ENCODE data around the gene MSTN. TPM values are rescaled to one million over a fixed set of nuclear protein-coding genes. Genes with fewer than 3 reads are reported as not detected.
"Not testable (repeated sequence)": the region's sequence is repeated elsewhere in the genome, so short reads cannot be mapped to it uniquely, and the experiment has no call there.

The MSTN gene
- total RNA-seq, 2 experiments from 2014 or later, result not detected

DNA sequence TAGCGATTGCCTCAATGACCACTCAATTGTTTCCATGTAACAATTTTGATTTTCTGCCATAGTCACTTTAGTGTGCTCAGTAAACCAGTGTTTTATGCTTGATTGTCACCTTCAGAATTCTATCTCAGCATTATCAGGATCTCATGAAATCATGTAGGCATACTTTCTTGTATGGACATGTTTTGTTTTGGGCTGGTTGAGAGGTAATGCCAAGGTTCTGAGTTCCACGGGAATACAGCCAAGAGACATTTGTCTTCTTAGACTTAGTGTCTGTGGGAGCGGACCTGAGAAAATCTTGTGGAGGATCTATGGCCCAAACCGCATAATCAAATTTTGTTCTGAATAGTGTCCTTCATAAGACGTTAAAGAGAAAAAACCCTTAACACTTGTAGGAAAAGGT lies 10.2 kb downstream of the MSTN start:
- Mint-ChIP-seq H3K4me1 (no peaks in the 10 kb centered on the region), H3K36me3 (no peaks in the 10 kb centered on the region), H3K27ac (no peak overlapping the region), H3K27me3 (peaks cover 5% of the 10 kb centered on the region), H3K4me3 (no peak overlapping the region), H3K9me3 (ENCODE audit: low read depth) (no peaks in the 10 kb centered on the region)
- DNase-seq (no peak), ATAC-seq (no peak)
- CTCF ChIA-PET, result no interaction called here

- Mint-ChIP-seq H3K4me3 (no peak overlapping the region), H3K9me3 (ENCODE audit: low read depth) (no peaks in the 10 kb centered on the region), H3K27ac (no peak overlapping the region), H3K36me3 (no peaks in the 10 kb centered on the region), H3K4me1 (no peaks in the 10 kb centered on the region), H3K27me3 (peaks cover 5% of the 10 kb centered on the region)
- ATAC-seq, result no peak
- CTCF ChIA-PET, result interaction anchor here (0.7 kb wide), 1 partner anchor 9 kb away, joined by 3 read pairs; no protein-coding TSS in a partner anchor
- no peak for DNase-seq
Measured at GRCh38 chr2:190051223-190051622, 11.3 kb downstream of the MSTN start.

DNA sequence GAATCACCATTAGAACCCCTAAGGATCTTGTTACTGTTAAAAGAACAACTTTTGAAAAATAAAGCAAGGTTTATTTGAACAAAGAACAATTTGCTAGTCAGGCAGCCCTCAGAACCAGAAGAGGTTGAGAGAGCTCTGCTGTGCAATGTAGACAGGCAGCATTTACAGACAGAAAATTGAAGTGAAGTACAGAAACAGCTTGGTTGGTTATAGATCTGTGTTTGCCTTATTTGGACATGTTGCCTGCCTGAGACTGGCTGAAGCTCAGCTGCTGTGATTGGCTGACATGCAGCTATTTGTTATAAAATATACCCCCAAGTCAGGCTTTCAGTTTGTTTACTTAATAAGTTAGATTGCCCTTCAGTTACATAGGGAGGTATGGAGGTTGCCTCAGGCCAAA lies 12.5 kb downstream of the MSTN start:
- H3K9me3 Mint-ChIP-seq (ENCODE audit: low read depth), result no peaks in the 10 kb centered on the region
- H3K27me3 Mint-ChIP-seq, result peaks cover 5% of the 10 kb centered on the region
- H3K4me3 Mint-ChIP-seq, result no peak overlapping the region
- ATAC-seq, result no peak
- H3K4me1 Mint-ChIP-seq, result no peaks in the 10 kb centered on the region
- CTCF ChIA-PET, result no interaction called here
- H3K27ac Mint-ChIP-seq, result no peak overlapping the region
- H3K36me3 Mint-ChIP-seq, result no peaks in the 10 kb centered on the region
- no peak for DNase-seq

GRCh38 chr2:190044866-190045265 lies 17.7 kb downstream of the MSTN start:
- Mint-ChIP-seq H3K4me1 (no peaks in the 10 kb centered on the region), H3K36me3 (no peaks in the 10 kb centered on the region), H3K9me3 (ENCODE audit: low read depth) (no peaks in the 10 kb centered on the region), H3K27ac (no peak overlapping the region), H3K27me3 (peaks cover 36% of the 10 kb centered on the region), H3K4me3 (no peak overlapping the region)
- CTCF ChIA-PET, result no interaction called here
- no peak for DNase-seq
- ATAC-seq, result no peak

DNA sequence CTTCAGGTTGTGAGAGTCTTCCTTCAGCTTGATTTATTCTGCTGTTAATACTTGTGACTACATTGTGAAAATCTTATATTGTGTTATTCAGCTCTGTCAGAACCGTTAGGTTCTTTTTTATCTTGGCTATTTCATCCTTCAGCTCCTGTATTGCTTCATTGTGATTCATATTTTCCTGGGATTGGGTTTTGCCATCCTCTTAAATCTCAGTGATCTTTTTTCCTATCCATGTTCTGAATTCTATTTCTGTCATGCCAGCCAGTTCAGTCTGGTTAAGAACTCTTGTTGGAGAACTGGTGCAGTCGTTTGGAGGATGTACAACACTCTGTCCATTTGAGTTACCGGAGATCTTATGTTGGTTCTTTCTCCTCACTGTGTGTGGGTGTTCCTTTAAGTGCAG lies 19.1 kb downstream of the MSTN start:
- peaks cover 42% of the 10 kb centered on the region for H3K27me3 Mint-ChIP-seq
- H3K9me3 Mint-ChIP-seq (ENCODE audit: low read depth), result no peaks in the 10 kb centered on the region
- DNase-seq (no peak), ATAC-seq (no peak)
- H3K27ac Mint-ChIP-seq, result no peak overlapping the region
- H3K4me3 Mint-ChIP-seq, result no peak overlapping the region
- no peaks in the 10 kb centered on the region for H3K36me3 Mint-ChIP-seq
- CTCF ChIA-PET, result no interaction called here
- H3K4me1 Mint-ChIP-seq, result no peaks in the 10 kb centered on the region

DNA sequence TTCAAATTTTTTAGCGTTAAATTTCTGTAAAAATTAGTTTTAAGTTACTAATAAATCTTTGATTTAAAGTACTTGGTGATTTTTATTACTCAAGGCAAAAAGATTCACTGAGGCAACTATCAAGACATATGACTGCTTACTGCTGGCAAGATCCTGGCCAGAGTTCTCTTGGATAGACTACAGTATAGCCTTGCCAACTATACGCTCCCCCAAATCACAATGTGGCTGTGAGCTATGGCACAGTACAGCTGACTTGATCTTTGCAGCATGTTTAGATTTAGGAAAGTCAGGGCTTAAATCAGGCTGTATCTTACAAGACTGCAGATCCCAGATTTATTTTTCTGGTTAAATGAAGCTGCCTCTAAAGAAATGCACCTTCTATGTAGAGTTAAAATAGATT lies 26.5 kb downstream of the MSTN start:
- Mint-ChIP-seq H3K4me3 (no peak overlapping the region), H3K27me3 (peaks cover 36% of the 10 kb centered on the region), H3K36me3 (no peaks in the 10 kb centered on the region), H3K27ac (no peak overlapping the region), H3K4me1 (no peaks in the 10 kb centered on the region), H3K9me3 (ENCODE audit: low read depth) (no peaks in the 10 kb centered on the region)
- CTCF ChIA-PET, result no interaction called here
- ATAC-seq, result no peak
- no peak for DNase-seq

GRCh38 chr2:190034417-190034816 lies 28.1 kb downstream of the MSTN start:
- not testable (repeated sequence) for H3K4me3 Mint-ChIP-seq; H3K4me1 Mint-ChIP-seq; DNase-seq; ATAC-seq; H3K36me3 Mint-ChIP-seq; H3K27ac Mint-ChIP-seq; H3K9me3 Mint-ChIP-seq (ENCODE audit: low read depth)
- CTCF ChIA-PET, result interaction anchor here (1.0 kb wide), 1 partner anchor 9 kb away, joined by 4 read pairs; no protein-coding TSS in a partner anchor
- peaks cover 40% of the 10 kb centered on the region for H3K27me3 Mint-ChIP-seq

- no peak overlapping the region for H3K27ac Mint-ChIP-seq
- ATAC-seq, result no peak
- H3K4me1 Mint-ChIP-seq, result no peaks in the 10 kb centered on the region
- no peak for DNase-seq
- CTCF ChIA-PET, result no interaction called here
- no peaks in the 10 kb centered on the region for H3K36me3 Mint-ChIP-seq
- no peak overlapping the region for H3K4me3 Mint-ChIP-seq
- H3K9me3 Mint-ChIP-seq (ENCODE audit: low read depth), result no peaks in the 10 kb centered on the region
- peaks cover 42% of the 10 kb centered on the region for H3K27me3 Mint-ChIP-seq
Measured at GRCh38 chr2:190031969-190032618, 30.4 kb downstream of the MSTN start.

- Mint-ChIP-seq H3K27me3 (peaks cover 31% of the 10 kb centered on the region), H3K36me3 (no peaks in the 10 kb centered on the region), H3K4me1 (no peaks in the 10 kb centered on the region), H3K4me3 (no peak overlapping the region), H3K9me3 (ENCODE audit: low read depth) (no peaks in the 10 kb centered on the region), H3K27ac (no peak overlapping the region)
- CTCF ChIA-PET, result interaction anchor here (1.2 kb wide), 1 partner anchor 18 kb away, joined by 3 read pairs; no protein-coding TSS in a partner anchor
- ATAC-seq (peak; percentile 55), DNase-seq (no peak)
Measured at GRCh38 chr2:190023860-190024259, 38.7 kb downstream of the MSTN start.

DNA sequence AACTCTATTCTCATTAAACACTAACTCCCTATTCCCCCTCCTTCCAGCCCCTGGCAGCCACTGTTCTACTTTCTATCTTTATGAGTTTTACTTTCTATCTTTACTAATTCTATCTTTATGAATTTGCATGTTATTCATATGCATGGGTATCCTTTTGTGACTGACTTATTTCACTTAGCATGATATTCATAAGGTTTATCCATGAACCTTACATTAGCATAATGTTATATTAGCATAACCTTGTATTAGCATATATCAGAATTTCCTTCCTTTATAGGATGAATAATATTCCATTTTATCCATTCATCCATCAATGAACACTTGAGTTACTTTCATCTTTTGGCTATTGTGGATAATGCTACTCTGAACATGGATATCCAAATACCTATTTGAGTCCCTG lies 41.8 kb downstream of the MSTN start:
- H3K9me3 Mint-ChIP-seq (ENCODE audit: low read depth), result peaks cover 2% of the 10 kb centered on the region

DNA sequence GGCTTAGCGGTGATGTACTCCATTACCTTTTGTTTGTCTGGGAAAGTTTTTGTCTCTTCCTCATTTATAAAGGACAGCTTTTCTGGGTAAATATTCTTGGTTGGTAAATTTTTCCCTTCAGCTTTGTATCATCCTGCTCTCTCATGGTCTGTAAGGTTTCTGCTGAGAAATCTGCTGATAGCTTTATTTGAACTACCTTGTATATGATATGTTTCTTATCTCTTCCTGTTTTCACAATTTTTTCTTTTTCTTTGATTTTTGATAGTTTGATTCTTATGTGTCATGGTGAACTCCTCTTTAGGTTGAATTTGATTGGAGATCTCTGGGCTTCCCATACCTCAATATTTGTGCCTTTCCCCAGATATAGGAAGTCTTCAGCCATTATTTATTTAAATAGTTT lies 44.7 kb downstream of the MSTN start:
- Mint-ChIP-seq H3K4me1 (no peaks in the 10 kb centered on the region), H3K27ac (no peak overlapping the region), H3K36me3 (no peaks in the 10 kb centered on the region), H3K4me3 (no peak overlapping the region), H3K27me3 (peaks cover 13% of the 10 kb centered on the region), H3K9me3 (ENCODE audit: low read depth) (peaks cover 2% of the 10 kb centered on the region)
- ATAC-seq (no peak), DNase-seq (no peak)
- CTCF ChIA-PET, result no interaction called here

More for the DNA sequence above, 41.8 kb downstream of the MSTN start:
- Mint-ChIP-seq H3K4me3 (no peak overlapping the region), H3K4me1 (no peaks in the 10 kb centered on the region), H3K27me3 (peaks cover 20% of the 10 kb centered on the region), H3K36me3 (no peaks in the 10 kb centered on the region), H3K27ac (no peak overlapping the region)
- DNase-seq (no peak), ATAC-seq (no peak)
- CTCF ChIA-PET, result no interaction called here

GRCh38 chr2:190015969-190016368 lies 46.6 kb downstream of the MSTN start:
- H3K4me1 Mint-ChIP-seq; H3K9me3 Mint-ChIP-seq (ENCODE audit: low read depth); DNase-seq; ATAC-seq; H3K27ac Mint-ChIP-seq; H3K4me3 Mint-ChIP-seq; H3K36me3 Mint-ChIP-seq; CTCF ChIA-PET: not testable (repeated sequence)
- H3K27me3 Mint-ChIP-seq, result peaks cover 10% of the 10 kb centered on the region

Measured in activated CD8-positive, alpha-beta memory T cell treated with anti-CD3 and anti-CD28 coated beads, Interleukin-2, amount 10 ng/mL, durations not matched to agents 7 days and 5 days (primary cell).